GM12874 (cell line): ENCODE measurements around the gene ARHGAP15.

Experiments
- CTCF ChIP-seq: IDR thresholded peaks from 2 replicates; pipeline ENCODE4 v1.5.1; 2011; ENCODE audit warnings: low read depth, mild to moderate bottlenecking, control low read depth, low read length, moderate library complexity; ENCODE audit not compliant: insufficient read depth

ARHGAP15 gene

GRCh38 chr2:143611336-143611735 is 482.1 kb downstream of the ARHGAP15 start:
- TF ChIP-seq CTCF, result no peak

- no peak for TF ChIP-seq CTCF
Observed at GRCh38 chr2:143615562-143615961, 486.3 kb downstream of the ARHGAP15 start.

GRCh38 chr2:143616452-143616851 is 487.2 kb downstream of the ARHGAP15 start:
- TF ChIP-seq CTCF, result no peak

GRCh38 chr2:143617803-143618415 is 488.7 kb downstream of the ARHGAP15 start:
- TF ChIP-seq CTCF, result no peak

- TF ChIP-seq CTCF, result no peak
Observed at GRCh38 chr2:143622106-143622505, 492.9 kb downstream of the ARHGAP15 start.

- TF ChIP-seq CTCF, result no peak
Observed at GRCh38 chr2:143623231-143623908, 494.2 kb downstream of the ARHGAP15 start.

GRCh38 chr2:143623909-143624260 is 494.7 kb downstream of the ARHGAP15 start:
- TF ChIP-seq CTCF, result no peak
